ENCODE results near the gene STMP1. TPM values are rescaled to one million over a fixed set of nuclear protein-coding genes. Genes with fewer than 3 reads are reported as not detected.

Gene STMP1
- total and polyA plus RNA-seq, 2 of the 13 experiments (the other 11 are each of a cell fraction or from before 2014, with no cell fraction given) = 7.2 to 16.2 TPM

- no peak overlapping the region for H3K4me3 ChIP-seq (replicated peaks in 1 of 3; ENCODE audit: insufficient read depth in 1 of 3, low read depth in 2 of 3, low read length in 3 of 3)
- no peaks in the 10 kb centered on the region for H3K79me2 ChIP-seq (ENCODE audit: insufficient read depth, low read length)
- H4K20me1 ChIP-seq (ENCODE audit: insufficient read depth, low read length) = no peaks in the 10 kb centered on the region
- in situ Hi-C loops (cut with HindIII; ENCODE audit: extremely low pct_ligation_motif_present, low pct_unique_long_range_greater_than_20kb) (no loop called here), intact Hi-C loops (cut with micrococcal nuclease; ENCODE audit: unreplicated experiment) (no loop called here)
- no peaks in the 10 kb centered on the region for H3K36me3 ChIP-seq (replicated peaks in 1 of 2; ENCODE audit: control insufficient read depth in 1 of 2, insufficient read depth in 2 of 2, low read length in 2 of 2)
- H2AFZ ChIP-seq (ENCODE audit: low read length) = no peak overlapping the region
- TF ChIP-seq TRIM22 (IDR thresholded peaks at IDR 0.05) = no peak
- TF ChIP-seq MXD4 (CRISPR knock-in tag; IDR thresholded peaks at IDR 0.05) = no peak
- TF ChIP-seq TEAD2 (CRISPR knock-in tag; IDR thresholded peaks at IDR 0.05) = no peak
- TF ChIP-seq SRSF1 (optimal IDR thresholded peaks at IDR 0.05; ENCODE audit: low read depth, low read length) = no peak
- no peak for TF ChIP-seq ATF7 (IDR thresholded peaks at IDR 0.05)
- TF ChIP-seq ATF7 (CRISPR knock-in tag; IDR thresholded peaks at IDR 0.05) = no peak
- TF ChIP-seq ZMYM4 (CRISPR knock-in tag; IDR thresholded peaks at IDR 0.05) = no peak
- DNase-seq (ENCODE audit: low spot score) (no peak), ATAC-seq (no peak), FAIRE-seq (no peak)
- H3K9me3 ChIP-seq (ENCODE audit: low read length) = no peaks in the 10 kb centered on the region
- H3K4me1 ChIP-seq (ENCODE audit: insufficient read depth, low read length) = peaks cover 13% of the 10 kb centered on the region
- no peak overlapping the region for H3K4me2 ChIP-seq (ENCODE audit: low read depth, low read length)
- H3K9ac ChIP-seq (ENCODE audit: insufficient read depth, low read depth, low read length) = no peak overlapping the region
- no TSS peak for BruUV-seq (replicated peaks)
- WGBS (ENCODE audit: low lambda C conversion rate) = 4% methylated on average over 1 of the region's 1 CpG
- ChIA-PET POLR2A (no interaction called here), CTCF (ENCODE audit: low intra/inter-chr PET ratio, low total read pairs) (no interaction called here)
- H3K27me3 ChIP-seq (ENCODE audit: control insufficient read depth in 1 of 2, insufficient read depth in 2 of 2, low read length in 2 of 2) = peaks cover 5 to 42% of the 10 kb centered on the region in 2 experiments; a peak in 4 of 5 replicates
- no peak overlapping the region for H3K27ac ChIP-seq (ENCODE audit: extremely low read length, insufficient read depth, low read length)
These were observed 53.4 kb downstream of the STMP1 start for GRCh38 chr7:135715673-135716072.

DNA sequence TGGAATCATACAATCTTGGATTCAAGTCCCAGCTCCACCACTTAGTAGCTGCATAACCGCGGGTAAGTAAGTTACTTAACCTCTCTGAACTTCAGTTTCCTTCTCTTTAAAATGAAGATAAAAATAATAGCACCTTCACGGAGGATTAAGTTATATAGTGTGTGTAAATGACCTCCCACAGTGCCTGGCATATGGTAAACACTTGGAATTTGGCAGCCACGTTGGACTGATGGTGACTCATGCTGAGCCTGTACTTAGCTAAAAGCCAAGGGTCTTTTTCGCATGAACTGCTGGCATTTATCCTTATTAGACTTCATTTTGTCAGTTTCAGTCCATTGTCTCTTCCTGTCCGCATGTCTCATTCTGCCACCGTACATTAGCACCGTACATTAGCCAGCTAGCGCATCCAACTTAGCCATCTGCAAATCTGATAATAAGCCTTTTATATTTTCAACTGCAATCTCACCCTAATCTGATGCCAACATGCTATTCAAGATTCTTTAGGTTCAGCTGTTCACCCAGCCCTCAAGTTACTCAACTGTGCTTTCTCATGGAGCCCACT, 54.4 kb downstream of the STMP1 start:
- no peak for DNase-seq (ENCODE audit: low spot score)
- no peak overlapping the region for H3K4me2 ChIP-seq (ENCODE audit: low read depth, low read length)
- no peak overlapping the region for H3K27ac ChIP-seq (ENCODE audit: extremely low read length, insufficient read depth, low read length)
- no peaks in the 10 kb centered on the region for H3K79me2 ChIP-seq (ENCODE audit: insufficient read depth, low read length)
- no peaks in the 10 kb centered on the region for H3K9me3 ChIP-seq (ENCODE audit: low read length)
- CTCF ChIA-PET (ENCODE audit: low intra/inter-chr PET ratio, low total read pairs) = no interaction called here
- no peak for ATAC-seq
- H3K4me3 ChIP-seq (replicated peaks in 1 of 3; ENCODE audit: insufficient read depth in 1 of 3, low read depth in 2 of 3, low read length in 3 of 3) = no peak overlapping the region
- peaks cover 5 to 36% of the 10 kb centered on the region in 2 experiments; a peak in 4 of 5 replicates for H3K27me3 ChIP-seq (ENCODE audit: control insufficient read depth in 1 of 2, insufficient read depth in 2 of 2, low read length in 2 of 2)
- no peak overlapping the region for H2AFZ ChIP-seq (ENCODE audit: low read length)
- H3K36me3 ChIP-seq (replicated peaks in 1 of 2; ENCODE audit: control insufficient read depth in 1 of 2, insufficient read depth in 2 of 2, low read length in 2 of 2) = no peaks in the 10 kb centered on the region
- BruUV-seq (replicated peaks) = no TSS peak
- no peaks in the 10 kb centered on the region for H4K20me1 ChIP-seq (ENCODE audit: insufficient read depth, low read length)
- peaks cover 5% of the 10 kb centered on the region; the same call in 1 of the 2 replicates for H3K4me1 ChIP-seq (ENCODE audit: insufficient read depth, low read length)
- no peak for FAIRE-seq
- no peak overlapping the region for H3K9ac ChIP-seq (ENCODE audit: insufficient read depth, low read depth, low read length)
- intact Hi-C loops (cut with micrococcal nuclease; ENCODE audit: unreplicated experiment) = no loop called here
- WGBS (ENCODE audit: low lambda C conversion rate) = 47% methylated on average over 9 of the region's 9 CpGs
- POLR2A ChIA-PET = no interaction called here
- in situ Hi-C loops (cut with HindIII; ENCODE audit: extremely low pct_ligation_motif_present, low pct_unique_long_range_greater_than_20kb) = no loop called here
- TF ChIP-seq ZNF772 (CRISPR knock-in tag; IDR thresholded peaks at IDR 0.05) = no peak
- TF ChIP-seq ZFP36L2 (CRISPR knock-in tag; IDR thresholded peaks at IDR 0.05) = no peak
- TF ChIP-seq PRDM15 (CRISPR knock-in tag; IDR thresholded peaks at IDR 0.05) = no peak
- TF ChIP-seq SNAPC2 (CRISPR knock-in tag; IDR thresholded peaks at IDR 0.05) = no peak
- no peak for TF ChIP-seq SKI (IDR thresholded peaks at IDR 0.05; ENCODE audit: partially characterized antibody)
- no peak for TF ChIP-seq ETV5 (CRISPR knock-in tag; IDR thresholded peaks at IDR 0.05; ENCODE audit: borderline replicate concordance)
- no peak for TF ChIP-seq FOXO4 (CRISPR knock-in tag; conservative IDR thresholded peaks at IDR 0.05)

Measured in HepG2 (cell line).